Measurements from ENCODE around the gene GAGE10.
A peak's percentile ranks its signal among the peaks of the same experiment; 100 is the strongest.
"Not testable (repeated sequence)": the region's sequence is repeated elsewhere in the genome, so short reads cannot be mapped to it uniquely, and the experiment has no call there.

Gene GAGE10

GRCh38 chrX:49276671-49277534 lies 26.5 kb upstream of the GAGE10 start:
- no peak for DNase-seq

GRCh38 chrX:49277535-49277830 lies 26.0 kb upstream of the GAGE10 start:
- DNase-seq = no peak

DNA sequence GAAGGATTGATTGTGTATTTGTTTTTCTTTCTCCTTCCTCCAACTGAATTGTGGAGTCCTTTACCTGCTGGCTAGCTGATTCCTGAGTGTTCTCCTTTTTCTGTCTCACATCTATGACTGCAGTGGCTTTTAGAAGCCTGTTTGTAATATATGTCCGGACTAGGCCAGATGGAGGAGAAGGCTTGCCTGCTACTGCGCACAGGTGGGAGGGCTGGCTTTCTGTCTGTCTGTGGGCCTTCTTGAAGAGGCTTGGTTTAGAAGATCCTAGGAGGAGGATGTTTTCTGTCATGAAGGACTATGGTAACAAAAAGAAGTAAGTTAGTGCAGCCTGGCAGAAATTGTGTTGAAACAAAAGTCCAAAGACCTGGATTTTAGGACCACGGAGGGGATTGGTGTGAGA lies 25.4 kb upstream of the GAGE10 start:
- no peak for DNase-seq

DNA sequence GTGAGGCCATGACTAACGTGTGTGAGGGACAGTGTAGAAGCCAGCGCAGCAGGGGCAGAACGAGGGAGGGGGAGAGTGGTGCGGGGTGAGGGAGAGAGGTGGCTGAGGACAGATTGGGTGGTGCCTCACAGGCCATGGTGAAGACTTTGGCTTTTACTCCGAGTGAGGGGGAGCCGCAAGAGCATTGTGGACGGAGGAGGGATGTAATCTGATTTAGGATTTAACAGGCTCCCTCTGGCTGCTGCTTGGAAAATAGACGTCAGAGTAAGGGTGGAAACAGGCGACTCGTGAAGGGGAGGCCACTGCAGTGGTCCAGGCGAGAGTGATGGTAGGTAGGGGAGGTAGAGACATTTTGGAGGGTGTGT lies 20.8 kb upstream of the GAGE10 start:
- no peak for DNase-seq

DNA sequence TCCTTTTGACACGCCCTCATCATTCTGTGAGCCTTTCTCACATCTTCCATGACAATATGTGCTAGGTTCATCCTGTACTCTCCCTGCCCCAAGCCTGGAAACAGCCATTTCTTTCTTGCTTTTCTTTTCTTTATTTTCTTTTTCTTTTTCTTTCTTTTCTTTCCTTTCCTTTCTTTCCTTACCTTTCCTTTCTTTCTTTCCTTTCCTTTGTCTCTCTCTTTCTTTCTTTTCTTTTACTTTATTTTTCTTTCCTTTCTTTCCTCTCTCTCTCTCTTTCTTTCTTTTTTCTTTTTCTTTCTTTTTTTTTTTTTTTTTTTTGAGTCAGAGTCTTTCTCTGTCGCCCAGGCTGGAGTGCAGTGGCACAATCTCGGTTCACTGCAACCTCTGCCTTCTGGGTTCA lies 19.2 kb upstream of the GAGE10 start:
- no peak for DNase-seq

DNA sequence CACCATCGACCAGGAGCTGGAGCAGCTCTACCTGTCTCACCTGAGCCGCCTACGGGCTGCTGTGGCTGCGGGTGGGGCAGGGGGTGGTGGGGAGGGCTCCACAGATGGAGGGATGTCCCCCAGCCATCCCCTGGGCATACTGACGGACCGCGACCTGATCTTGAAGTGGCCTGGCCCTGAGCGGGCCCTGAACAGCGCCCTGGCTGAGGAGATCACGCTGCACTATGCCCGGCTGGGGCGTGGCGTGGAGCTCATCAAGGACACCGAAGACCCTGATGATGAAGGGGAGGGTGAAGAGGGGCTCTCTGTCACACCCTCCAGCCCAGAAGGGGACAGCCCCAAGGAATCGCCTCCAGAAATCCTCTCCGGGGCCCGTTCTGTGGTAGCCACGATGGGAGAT lies 17.3 kb upstream of the GAGE10 start:
- no peak for DNase-seq

- no peak for DNase-seq
Measured at GRCh38 chrX:49286581-49286980, 16.9 kb upstream of the GAGE10 start.

DNA sequence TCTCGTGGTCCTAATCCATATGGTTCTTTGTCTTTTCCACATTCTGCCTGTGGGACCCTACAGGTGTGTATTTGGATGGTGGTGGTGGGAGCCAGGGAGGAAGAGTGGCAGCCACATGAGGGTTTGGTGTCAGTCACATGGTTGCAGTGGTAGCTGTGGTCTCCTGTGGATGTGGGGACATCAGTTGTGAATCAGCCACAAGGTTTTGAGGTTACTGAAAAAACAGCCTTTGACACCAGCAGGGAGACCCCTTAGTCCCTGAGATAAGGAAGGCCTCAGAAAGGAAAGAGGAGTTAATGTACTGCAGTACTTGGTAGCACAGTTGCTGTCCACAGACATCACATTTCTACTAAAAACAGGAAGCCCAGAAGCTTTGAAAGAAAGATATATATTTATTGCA lies 15.8 kb upstream of the GAGE10 start:
- no peak for DNase-seq

DNA sequence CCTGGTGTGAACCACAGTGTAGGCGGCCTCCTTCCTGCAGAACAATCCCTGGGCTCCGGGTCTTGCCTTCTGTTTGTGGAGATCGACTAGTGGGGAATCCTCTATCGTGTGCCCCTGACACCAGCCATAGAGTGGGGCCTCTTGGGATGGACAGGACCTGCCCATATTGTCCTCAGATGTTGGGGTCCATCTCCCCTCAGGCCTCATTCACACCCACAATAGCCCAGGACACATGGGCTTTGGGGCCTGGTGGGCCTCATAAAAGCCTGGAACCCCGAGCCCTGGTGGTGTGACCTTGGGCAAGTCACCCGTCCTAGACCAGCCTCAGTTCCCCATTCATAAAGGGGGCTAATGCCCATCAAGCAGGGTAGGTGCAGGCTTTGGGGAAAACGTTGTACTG lies 13.2 kb upstream of the GAGE10 start:
- DNase-seq = no peak

GRCh38 chrX:49291615-49292337 lies 11.7 kb upstream of the GAGE10 start:
- DNase-seq = peak; percentile 18

DNA sequence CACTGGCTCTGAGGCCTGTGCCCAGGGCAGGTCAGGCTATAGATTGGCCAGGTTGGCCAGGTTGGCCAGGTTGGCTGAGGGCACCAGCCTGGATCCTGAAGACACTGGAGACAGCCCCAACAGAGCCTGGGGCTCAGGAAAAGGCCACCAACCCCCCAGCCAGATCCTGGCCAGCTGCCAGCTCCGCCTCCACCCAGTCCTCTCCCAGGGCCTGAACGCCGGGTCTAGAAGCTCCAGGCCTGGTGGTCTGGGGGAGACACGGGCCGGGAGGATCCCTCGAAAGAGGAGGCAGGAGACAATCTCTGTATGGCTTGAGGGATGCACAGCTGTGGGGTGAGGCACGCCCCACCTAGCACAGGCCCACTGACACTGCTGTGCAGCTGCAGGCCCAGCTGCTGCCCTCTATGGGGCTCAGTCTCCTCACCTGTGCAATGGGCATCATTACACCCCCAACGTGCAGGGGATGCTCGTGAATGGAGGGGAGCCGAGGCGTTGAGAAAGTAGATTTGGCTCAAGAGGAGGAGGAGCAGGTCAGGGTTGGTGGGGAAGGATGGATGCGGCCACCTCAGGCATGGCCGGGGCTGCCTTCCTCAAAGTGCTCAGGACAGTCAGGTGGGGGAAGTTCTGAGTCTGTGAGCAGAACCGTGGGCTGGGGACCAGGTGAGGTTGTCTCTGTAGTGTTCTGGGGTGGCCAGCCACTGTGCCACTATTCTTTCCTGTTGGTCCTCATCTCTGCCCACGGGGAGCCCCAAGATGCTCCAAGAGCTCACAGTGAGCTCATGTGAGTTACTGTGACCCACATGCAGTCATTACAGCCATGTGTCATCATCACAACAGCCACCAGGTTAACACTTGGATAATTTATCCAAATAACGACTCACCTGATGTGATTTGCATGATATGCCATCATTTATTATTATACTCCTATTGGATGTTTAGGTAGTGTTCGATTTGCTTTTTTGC lies 10.8 kb upstream of the GAGE10 start:
- no peak for DNase-seq

DNA sequence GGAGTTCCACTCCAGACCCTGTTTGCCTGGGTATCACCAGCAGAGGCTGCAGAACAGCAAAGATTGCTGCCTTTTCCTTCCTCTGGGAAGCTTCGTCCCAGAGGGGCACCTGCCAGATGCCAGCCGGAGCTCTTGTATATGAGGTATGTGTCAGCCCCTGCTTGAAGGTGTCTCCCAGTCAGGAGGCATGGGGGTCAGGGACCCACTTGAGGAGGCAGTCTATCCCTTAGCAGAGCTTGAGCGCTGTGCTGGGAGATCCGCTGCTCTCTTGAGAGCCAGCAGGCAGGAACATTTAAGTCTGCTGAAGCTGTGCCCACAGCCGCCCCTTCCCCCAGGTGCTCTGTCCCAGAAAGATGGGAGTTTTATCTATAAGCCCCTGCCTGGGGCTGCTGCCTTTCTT lies 4.2 kb upstream of the GAGE10 start:
- not testable (repeated sequence) for DNase-seq

GRCh38 chrX:49300703-49301102 lies 2.7 kb upstream of the GAGE10 start:
- no peak for DNase-seq

DNA sequence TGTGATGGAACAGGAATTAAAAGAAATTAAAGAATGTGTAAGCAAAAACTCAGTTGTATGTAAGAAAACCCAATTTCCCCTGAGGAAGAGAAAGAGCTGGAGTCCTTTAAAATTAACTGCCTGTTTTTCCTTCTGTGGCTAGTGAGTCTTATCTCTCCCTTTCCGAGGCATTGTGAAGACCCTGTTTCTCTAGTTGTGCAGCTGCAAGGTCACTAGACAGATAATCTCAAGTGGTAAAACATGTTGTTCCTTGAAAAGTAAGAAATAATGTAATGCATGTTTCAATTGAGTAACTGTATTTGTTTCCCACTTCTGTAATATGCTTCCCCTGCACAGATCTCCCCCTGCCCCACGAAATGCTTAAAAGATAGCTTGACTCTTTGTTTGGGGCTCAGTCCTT lies 4.3 kb downstream of the GAGE10 start:
- DNase-seq = not testable (repeated sequence)

- no peak for DNase-seq
Measured at GRCh38 chrX:49308604-49309269, 5.3 kb downstream of the GAGE10 start.

DNA sequence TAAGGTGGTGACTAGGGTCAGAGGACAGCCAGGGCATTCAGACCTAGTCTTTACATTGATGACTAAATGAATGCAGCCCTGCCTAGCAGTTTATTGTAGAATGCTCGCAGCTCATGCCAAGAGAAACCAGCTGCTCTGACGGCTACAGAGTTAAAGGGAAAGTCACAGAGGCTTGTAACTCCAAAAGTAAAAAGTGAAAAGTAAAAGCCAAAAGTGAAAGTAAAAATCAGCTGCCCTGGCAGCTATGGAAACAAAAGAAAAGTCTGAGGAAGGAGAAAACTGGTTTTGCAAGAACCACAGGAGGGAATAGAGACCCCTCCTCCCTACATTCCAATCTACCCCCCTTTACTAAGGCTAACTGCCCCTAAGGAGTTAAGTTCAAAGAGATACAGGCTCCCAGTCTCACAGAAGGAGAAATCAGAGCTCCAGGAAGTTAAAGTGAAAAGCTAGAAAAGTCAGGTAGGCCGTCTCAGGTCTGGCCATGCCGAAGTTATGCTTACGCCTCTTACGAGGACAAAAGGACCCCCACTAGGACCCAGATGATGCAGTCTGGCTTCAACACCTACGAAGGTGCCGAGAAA lies 6.0 kb downstream of the GAGE10 start:
- DNase-seq = no peak

GRCh38 chrX:49310371-49310770 lies 6.9 kb downstream of the GAGE10 start:
- no peak for DNase-seq

DNA sequence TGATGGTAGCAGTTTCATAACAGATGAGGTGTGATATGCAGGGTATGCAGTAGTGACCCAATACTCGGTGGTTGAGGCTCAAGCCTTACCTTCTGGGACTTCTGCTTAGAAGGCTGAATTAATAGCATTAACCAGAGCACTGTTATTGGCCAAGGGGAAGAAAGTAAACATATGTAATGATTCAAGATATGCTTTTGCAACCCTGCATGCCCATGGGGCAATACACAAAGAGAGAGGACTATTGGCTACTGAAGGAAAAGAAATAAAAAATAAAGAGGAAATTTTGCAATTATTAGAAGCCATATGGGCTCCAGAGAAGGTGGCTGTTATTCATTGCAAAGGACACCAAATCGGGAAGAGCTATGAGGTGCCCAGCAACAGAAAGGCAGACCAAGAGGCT lies 8.7 kb downstream of the GAGE10 start:
- no peak for DNase-seq

DNA sequence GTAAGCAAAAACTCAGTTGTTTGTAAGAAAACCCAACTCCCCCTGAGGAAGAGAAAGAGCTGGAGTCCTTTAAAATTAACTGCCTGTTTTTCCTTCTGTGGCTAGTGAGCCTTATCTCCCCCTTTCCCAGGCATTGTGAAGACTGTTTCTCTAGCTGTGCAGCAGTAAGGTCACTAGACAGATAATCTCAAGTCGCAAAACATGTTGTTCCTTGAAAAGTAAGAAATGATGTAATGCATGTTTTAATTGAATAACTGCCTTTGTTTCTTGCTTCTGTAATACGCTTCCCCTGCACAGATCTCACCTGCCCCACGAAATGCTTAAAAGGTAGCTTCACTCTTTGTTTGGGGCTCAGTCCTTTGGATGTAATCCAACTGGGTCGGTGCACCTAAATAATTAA lies 12.6 kb downstream of the GAGE10 start:
- no peak for DNase-seq

- not testable (repeated sequence) for DNase-seq
Measured at GRCh38 chrX:49321737-49322136, 18.3 kb downstream of the GAGE10 start, which contains the start of gene GAGE12J. Gene GAGE12J, plus strand, starts transcription at chrX:49322037. Its CDS starts 1,157 bp downstream, at chrX:49323194.

DNA sequence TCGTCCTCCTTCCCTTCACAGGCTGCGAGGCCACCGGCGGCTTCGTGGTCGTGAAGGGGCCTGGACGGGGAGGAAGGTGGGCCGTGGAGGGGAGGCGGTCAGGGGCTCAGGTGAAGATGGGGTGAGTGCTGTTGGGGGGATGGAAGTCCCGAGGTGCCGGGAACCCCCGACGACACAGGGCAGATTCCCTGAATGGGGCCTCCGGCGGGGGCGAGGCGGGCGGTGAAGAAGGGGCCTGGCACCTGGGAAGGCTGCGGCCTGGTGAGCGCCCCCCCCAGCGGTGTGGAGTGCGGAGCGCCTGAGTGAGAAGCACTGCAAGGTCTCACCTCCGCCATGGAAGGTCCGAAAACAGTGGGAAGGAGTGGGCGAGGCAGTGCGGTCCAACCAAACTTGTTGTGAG lies 18.8 kb downstream of the GAGE10 start:
- not testable (repeated sequence) for DNase-seq

GRCh38 chrX:49323735-49324134 lies 20.3 kb downstream of the GAGE10 start:
- DNase-seq = not testable (repeated sequence)

Data from NK-92 treated with Interleukin-12 subunit alpha and Interleukin-12 subunit beta, amount 100 ng/mL, for 24 hours (cell line).